Astrocyte (in vitro differentiated cells and primary cell): ENCODE results near the gene DZIP3. TPM values are rescaled to one million over a fixed set of nuclear protein-coding genes. Genes with fewer than 3 reads are reported as not detected.

ENCODE experiments used
- DNase-seq: peaks from one replicate; pipeline ENCODE4 v3.0.0-alpha.2; 2010; ENCODE audit warnings: low read depth
- FAIRE-seq: peaks from 2 replicates; lab custom pipeline; 2011; peaks lifted over from hg19 to GRCh38; lab: Jason Lieb, UNC
- H2AFZ ChIP-seq: 2 replicates; pipeline ENCODE4 v1.6.0; 2012; ENCODE audit warnings: low read depth, low read length, inconsistent platforms
- H3K27ac ChIP-seq: 2 replicates; pipeline ENCODE4 v1.5.1; 2011; ENCODE audit warnings: low read depth, low read length, inconsistent platforms
- H3K27me3 ChIP-seq: 2 replicates; pipeline ENCODE4 v1.6.0; 2011; ENCODE audit warnings: low read length, inconsistent platforms; ENCODE audit not compliant: insufficient read depth
- H3K36me3 ChIP-seq: 2 replicates; pipeline ENCODE4 v1.5.1; 2011; ENCODE audit warnings: low read length, inconsistent platforms; ENCODE audit not compliant: insufficient read depth
- H3K4me1 ChIP-seq: 2 replicates; pipeline ENCODE4 v1.5.1; 2011; ENCODE audit warnings: low read length, inconsistent platforms; ENCODE audit not compliant: insufficient read depth
- H3K4me2 ChIP-seq: 2 replicates; pipeline ENCODE4 v1.6.0; 2012; ENCODE audit warnings: low read length, inconsistent platforms
- H3K4me3 ChIP-seq: 2 replicates; pipeline ENCODE4 v1.5.1; 2011; ENCODE audit warnings: low read depth, mild to moderate bottlenecking, low read length, inconsistent platforms; ENCODE audit not compliant: insufficient read depth
- H3K79me2 ChIP-seq: 2 replicates; pipeline ENCODE4 v1.6.0; 2012; ENCODE audit warnings: mild to moderate bottlenecking, low read length, inconsistent platforms; ENCODE audit not compliant: insufficient read depth
- H3K9ac ChIP-seq: 2 replicates; pipeline ENCODE4 v1.6.0; 2012; ENCODE audit warnings: mild to moderate bottlenecking, low read length, inconsistent platforms
- H3K9me3 ChIP-seq: 2 replicates; pipeline ENCODE4 v1.5.1; 2012; ENCODE audit warnings: low read depth, mild to moderate bottlenecking, low read length, inconsistent platforms; ENCODE audit not compliant: insufficient read depth
- H4K20me1 ChIP-seq: 2 replicates; pipeline ENCODE4 v1.6.0; 2012; ENCODE audit warnings: low read length, inconsistent platforms; ENCODE audit not compliant: insufficient read depth
- H3K27ac Mint-ChIP-seq: one replicate; pipeline ENCODE4 v1.8.0; 2021; ENCODE audit warnings: mild to moderate bottlenecking, mixed read lengths; ENCODE audit not compliant: unreplicated experiment
- H3K27me3 Mint-ChIP-seq: one replicate; pipeline ENCODE4 v1.8.0; 2021; ENCODE audit warnings: low read depth, mixed read lengths; ENCODE audit not compliant: unreplicated experiment
- H3K36me3 Mint-ChIP-seq: one replicate; pipeline ENCODE4 v1.8.0; 2021; ENCODE audit warnings: low read depth, mixed read lengths; ENCODE audit not compliant: unreplicated experiment
- H3K4me1 Mint-ChIP-seq: one replicate; pipeline ENCODE4 v1.8.0; 2021; ENCODE audit warnings: low read depth, mixed read lengths; ENCODE audit not compliant: unreplicated experiment
- H3K4me3 Mint-ChIP-seq: one replicate; pipeline ENCODE4 v1.8.0; 2021; ENCODE audit warnings: mild to moderate bottlenecking, moderate library complexity, mixed read lengths; ENCODE audit not compliant: unreplicated experiment
- H3K9me3 Mint-ChIP-seq: one replicate; pipeline ENCODE4 v1.8.0; 2021; ENCODE audit warnings: mild to moderate bottlenecking, mixed read lengths; ENCODE audit not compliant: unreplicated experiment
- CTCF ChIP-seq: IDR thresholded peaks from 2 replicates; pipeline ENCODE4 v1.5.1; 2011; ENCODE audit warnings: low read depth, mild to moderate bottlenecking, inconsistent platforms, low read length, moderate library complexity; ENCODE audit not compliant: insufficient read depth
- EZH2 ChIP-seq: IDR thresholded peaks from 2 replicates; pipeline ENCODE4 v1.6.1; 2012; ENCODE audit warnings: mild to moderate bottlenecking, low read length, inconsistent platforms; ENCODE audit not compliant: insufficient read depth
- total RNA-seq: library from RNA; stranded (reverse); gene quantifications from 2 replicates; pipeline ENCODE4 v1.2.1, GENCODE V29; 2021

DZIP3 gene
- total RNA-seq, 1 donor from 2014 or later, result 12.9 TPM

GRCh38 chr3:108603691-108604090 is 14.2 kb downstream of the DZIP3 start:
- H3K9me3 ChIP-seq, result no peaks in the 10 kb centered on the region
- H2AFZ ChIP-seq, result no peak overlapping the region

GRCh38 chr3:108605028-108605427 is 15.5 kb downstream of the DZIP3 start:
- Mint-ChIP-seq H3K27ac (no peak overlapping the region), H3K4me3 (no peak overlapping the region), H3K4me1 (peaks cover 13% of the 10 kb centered on the region), H3K27me3 (no peaks in the 10 kb centered on the region), H3K36me3 (no peaks in the 10 kb centered on the region), H3K9me3 (no peaks in the 10 kb centered on the region)
- H2AFZ ChIP-seq, result no peak overlapping the region
- no peaks in the 10 kb centered on the region for H3K79me2 ChIP-seq
- H3K27ac ChIP-seq, result no peak overlapping the region
- DNase-seq, result no peak
- no peaks in the 10 kb centered on the region for H3K4me1 ChIP-seq
- no peaks in the 10 kb centered on the region for H3K9me3 ChIP-seq
- H3K4me3 ChIP-seq, result no peak overlapping the region
- no peak overlapping the region for H3K9ac ChIP-seq
- no peaks in the 10 kb centered on the region for H3K27me3 ChIP-seq
- TF ChIP-seq CTCF (no peak), EZH2 (no peak)
- no peak overlapping the region for H3K4me2 ChIP-seq
- H3K36me3 ChIP-seq, result no peaks in the 10 kb centered on the region
- no peaks in the 10 kb centered on the region for H4K20me1 ChIP-seq
- FAIRE-seq, result no peak

More at GRCh38 chr3:108603691-108604090, 14.2 kb downstream of the DZIP3 start:
- no peaks in the 10 kb centered on the region for H4K20me1 ChIP-seq
- H3K4me2 ChIP-seq, result no peak overlapping the region
- Mint-ChIP-seq H3K36me3 (no peaks in the 10 kb centered on the region), H3K27ac (peak overlapping the region; percentile 23), H3K9me3 (no peaks in the 10 kb centered on the region), H3K4me1 (peaks cover 17% of the 10 kb centered on the region), H3K27me3 (no peaks in the 10 kb centered on the region), H3K4me3 (no peak overlapping the region)
- TF ChIP-seq CTCF (no peak), EZH2 (no peak)
- H3K9ac ChIP-seq, result no peak overlapping the region
- no peaks in the 10 kb centered on the region for H3K36me3 ChIP-seq
- FAIRE-seq (peak; percentile 26), DNase-seq (peak; percentile 25)
- no peaks in the 10 kb centered on the region for H3K27me3 ChIP-seq
- no peaks in the 10 kb centered on the region for H3K4me1 ChIP-seq
- no peaks in the 10 kb centered on the region for H3K79me2 ChIP-seq
- no peak overlapping the region for H3K27ac ChIP-seq
- no peak overlapping the region for H3K4me3 ChIP-seq

- Histone ChIP-seq H3K79me2 (no peaks in the 10 kb centered on the region), H3K9me3 (no peaks in the 10 kb centered on the region), H3K4me1 (no peaks in the 10 kb centered on the region), H3K4me3 (no peak overlapping the region), H3K9ac (no peak overlapping the region), H3K36me3 (no peaks in the 10 kb centered on the region), H4K20me1 (no peaks in the 10 kb centered on the region), H2AFZ (no peak overlapping the region), H3K4me2 (no peak overlapping the region), H3K27me3 (no peaks in the 10 kb centered on the region), H3K27ac (no peak overlapping the region)
- no peak overlapping the region for H3K27ac Mint-ChIP-seq
- FAIRE-seq, result no peak
- no peaks in the 10 kb centered on the region for H3K36me3 Mint-ChIP-seq
- TF ChIP-seq EZH2, result no peak
- TF ChIP-seq CTCF, result no peak
- no peak overlapping the region for H3K4me3 Mint-ChIP-seq
- DNase-seq, result no peak
- peaks cover 13% of the 10 kb centered on the region for H3K4me1 Mint-ChIP-seq
- H3K9me3 Mint-ChIP-seq, result no peaks in the 10 kb centered on the region
- H3K27me3 Mint-ChIP-seq, result no peaks in the 10 kb centered on the region
Observed at GRCh38 chr3:108605491-108605890, 16.0 kb downstream of the DZIP3 start.
